ENCODE data around the gene OR2T5.
"Not testable (repeated sequence)": the region's sequence is repeated elsewhere in the genome, so short reads cannot be mapped to it uniquely, and the experiment has no call there.

Gene OR2T5, protein sequence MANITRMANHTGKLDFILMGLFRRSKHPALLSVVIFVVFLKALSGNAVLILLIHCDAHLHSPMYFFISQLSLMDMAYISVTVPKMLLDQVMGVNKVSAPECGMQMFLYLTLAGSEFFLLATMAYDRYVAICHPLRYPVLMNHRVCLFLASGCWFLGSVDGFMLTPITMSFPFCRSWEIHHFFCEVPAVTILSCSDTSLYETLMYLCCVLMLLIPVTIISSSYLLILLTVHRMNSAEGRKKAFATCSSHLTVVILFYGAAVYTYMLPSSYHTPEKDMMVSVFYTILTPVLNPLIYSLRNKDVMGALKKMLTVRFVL

DNA sequence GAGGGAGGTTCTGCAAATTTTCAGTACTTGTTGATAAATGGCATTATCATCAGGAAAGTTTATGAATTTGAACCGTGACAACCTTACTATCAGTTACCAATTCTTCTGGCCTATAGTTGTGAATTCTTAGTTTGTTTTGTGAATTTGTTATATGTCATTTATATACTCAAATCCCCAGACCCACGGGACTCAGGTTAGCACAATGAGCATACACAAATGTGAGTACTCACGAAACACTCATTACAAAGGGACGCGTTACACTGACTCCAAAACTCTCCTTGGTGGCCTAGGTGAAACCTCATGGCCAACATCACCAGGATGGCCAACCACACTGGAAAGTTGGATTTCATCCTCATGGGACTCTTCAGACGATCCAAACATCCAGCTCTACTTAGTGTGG is at the start of gene OR2T5:
Gene OR2T5, plus strand, starts transcription at position 301 of the 400 bp plus-strand sequence. Its CDS starts 0 bp downstream, at position 301.
- not testable (repeated sequence) for DNase-seq (ENCODE audit: low spot score)

DNA sequence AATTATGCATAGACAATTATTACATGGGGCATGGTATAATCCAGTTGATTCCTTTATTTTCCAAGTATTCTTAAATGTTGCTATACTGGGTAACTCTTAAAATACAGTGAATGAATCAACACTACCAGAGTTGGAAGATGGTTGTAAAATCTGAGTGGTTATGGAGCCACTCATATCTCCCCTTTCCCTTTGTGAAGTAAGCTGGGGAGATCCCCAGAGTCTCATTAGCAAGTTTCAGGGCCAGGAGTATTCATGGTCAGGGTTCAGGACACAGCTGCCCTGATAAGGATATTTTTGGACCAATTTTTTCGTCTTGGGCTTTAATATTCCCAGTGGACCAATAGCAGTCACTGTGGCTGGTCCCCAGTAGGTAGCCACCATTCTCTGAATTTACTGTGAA is 49.7 kb upstream of the OR2T5 start:
- not testable (repeated sequence) for DNase-seq (ENCODE audit: low spot score)

DNA sequence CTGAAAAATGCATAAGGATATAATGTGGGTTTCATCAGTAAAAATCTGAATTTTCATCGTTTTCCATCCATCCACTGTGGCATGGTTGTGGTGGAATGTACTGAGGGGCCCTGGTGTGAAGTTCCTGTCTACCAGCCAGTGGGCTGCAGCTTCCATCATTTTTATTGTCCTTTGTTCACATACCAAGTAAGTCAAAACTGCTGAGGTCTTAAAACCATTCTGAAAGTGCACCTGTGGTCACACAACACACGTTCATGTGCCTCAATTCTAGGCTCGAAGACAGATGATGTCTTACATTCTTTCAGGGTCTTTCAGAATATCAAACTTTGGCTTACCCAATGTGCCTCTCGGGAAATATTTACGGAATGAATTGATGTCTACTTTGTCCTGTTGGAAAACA is 49.1 kb upstream of the OR2T5 start:
- not testable (repeated sequence) for DNase-seq (ENCODE audit: low spot score)

DNA sequence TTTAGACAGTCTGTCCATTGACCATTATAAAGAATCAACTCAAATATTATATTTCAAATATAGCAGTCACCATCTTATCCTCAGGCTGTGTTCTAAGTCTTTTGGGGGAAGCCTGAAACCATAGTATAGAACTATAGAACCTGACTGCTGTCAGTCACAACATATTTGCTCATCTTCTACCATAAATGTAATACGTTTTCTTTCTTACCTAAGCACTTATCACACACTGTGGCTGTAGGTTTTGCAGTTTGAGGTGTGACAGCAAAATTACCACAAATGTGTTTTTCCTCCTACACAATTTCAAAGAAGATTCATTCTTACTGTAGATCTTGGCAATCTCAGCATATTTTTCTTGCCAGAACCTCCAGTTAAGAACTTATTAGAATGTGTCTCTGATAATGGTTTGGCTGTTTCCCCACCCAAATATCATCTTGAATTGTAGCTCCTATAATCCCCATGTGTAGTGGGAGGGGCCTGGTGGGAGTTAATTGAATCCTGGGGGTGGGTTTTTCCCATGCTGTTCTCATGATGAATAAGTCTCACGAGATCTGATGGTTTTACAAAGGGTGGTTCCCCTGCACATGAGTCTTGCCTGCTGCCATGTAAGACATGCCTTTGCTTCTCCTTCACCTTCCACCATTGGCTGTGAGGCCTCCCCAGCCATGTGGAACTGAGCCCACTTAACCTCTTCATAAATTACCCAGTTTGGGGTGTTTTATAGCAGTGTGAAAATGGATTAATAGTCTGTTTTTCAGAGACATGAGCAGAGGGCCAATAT is 45.7 kb upstream of the OR2T5 start:
- not testable (repeated sequence) for DNase-seq (ENCODE audit: low spot score)

DNA sequence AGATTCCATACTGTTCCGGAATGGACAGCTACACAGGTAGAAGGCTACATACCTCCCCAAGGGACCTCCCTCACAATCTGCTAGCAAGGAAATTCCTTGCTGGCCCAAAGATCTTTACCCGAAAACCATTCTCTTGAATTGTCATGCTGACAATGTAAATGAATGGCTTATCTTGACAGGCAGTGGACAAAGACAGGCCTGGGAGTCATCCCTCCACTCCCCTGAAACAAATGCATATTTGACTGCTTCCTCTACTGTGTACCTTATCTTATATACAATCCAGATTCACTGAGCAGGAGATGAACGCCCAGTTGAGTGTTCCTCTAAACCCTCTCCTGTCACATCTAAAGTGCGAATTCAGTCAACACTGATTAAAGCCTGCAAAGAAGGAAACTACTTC is 43.8 kb upstream of the OR2T5 start:
- not testable (repeated sequence) for DNase-seq (ENCODE audit: low spot score)

DNA sequence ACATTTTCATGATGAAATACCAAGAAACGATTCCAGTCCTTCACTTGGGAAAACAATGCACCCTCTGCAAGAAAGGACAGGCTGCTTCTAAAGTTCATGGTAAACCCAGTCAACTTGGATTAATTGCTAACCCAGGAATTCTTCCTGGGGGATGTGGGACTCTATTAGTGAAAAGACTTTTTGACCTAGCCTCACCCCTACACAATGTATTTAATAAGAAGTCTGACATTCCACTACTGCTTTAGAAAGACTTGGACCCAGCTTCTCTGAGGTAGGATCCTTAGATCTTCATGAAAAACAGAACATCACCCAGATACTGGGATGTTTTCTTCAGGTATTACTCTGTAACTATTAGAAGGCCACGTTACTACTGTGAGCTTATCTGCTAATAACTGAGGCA is 43.0 kb upstream of the OR2T5 start, which contains the start of gene OR2T2:
Gene OR2T2, plus strand, starts transcription at position 239 of the 400 bp plus-strand sequence. CDS start 7,161 bp downstream, outside the sequence.
- DNase-seq (ENCODE audit: low spot score): not testable (repeated sequence)

DNA sequence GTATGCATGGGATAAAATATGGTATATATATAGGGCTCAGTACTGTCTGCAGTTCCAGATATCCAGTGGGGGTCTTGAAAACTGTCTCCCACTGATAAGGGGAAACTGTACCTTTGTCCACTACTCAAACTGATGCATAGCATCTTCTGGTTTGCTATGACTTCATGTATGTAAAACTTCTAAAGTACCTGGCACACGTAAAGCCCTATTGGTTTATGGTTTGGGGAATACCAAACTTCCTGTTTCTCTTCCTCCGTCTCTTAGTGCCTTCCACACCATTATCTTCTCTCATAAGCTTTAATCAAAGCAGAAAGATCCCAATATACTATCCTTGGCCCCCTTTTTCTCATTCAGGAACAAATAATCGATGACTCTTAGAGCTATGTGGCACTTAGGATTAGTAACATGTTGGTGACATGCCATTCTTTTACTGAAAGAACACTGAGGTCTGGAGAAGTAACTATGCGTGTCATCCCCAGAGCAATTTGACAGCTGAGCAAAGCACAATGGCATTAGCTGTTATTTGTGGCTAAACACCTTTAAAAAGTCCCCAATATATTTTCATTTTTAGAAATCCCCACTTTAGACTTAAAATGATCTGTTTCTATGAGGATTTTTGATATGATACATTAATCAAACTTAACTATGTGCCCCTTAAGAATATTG is 39.8 kb upstream of the OR2T5 start:
- DNase-seq (ENCODE audit: low spot score): not testable (repeated sequence)

DNA sequence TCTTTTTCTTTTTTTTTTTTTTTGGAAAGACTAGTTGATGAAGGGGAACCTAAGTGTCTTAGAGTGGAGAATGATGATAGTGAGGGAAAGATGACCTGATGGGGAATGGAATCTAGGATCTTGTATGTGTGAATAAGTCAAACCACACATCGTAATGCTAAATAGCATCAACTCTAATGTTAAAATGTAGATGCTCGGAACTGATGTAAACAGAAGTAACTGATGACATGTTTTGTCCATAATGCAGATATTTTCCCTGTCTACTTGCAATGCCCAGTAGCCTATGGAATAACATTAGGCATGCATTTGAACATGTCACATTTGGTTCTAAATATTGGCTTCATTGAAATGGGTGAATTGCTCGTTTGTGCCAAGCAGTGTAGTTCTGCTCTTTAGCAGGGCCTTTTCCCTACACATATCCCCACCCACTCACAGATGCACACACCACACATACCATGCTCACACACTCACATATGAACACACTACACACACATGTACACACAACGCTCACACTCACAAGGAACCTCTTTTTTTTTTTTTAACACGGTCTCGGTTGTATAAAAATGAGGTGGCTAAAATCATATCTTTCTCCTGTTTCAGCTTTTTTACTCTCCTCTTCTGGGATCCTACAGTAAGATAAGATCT is 38.4 kb upstream of the OR2T5 start:
- not testable (repeated sequence) for DNase-seq (ENCODE audit: low spot score)

DNA sequence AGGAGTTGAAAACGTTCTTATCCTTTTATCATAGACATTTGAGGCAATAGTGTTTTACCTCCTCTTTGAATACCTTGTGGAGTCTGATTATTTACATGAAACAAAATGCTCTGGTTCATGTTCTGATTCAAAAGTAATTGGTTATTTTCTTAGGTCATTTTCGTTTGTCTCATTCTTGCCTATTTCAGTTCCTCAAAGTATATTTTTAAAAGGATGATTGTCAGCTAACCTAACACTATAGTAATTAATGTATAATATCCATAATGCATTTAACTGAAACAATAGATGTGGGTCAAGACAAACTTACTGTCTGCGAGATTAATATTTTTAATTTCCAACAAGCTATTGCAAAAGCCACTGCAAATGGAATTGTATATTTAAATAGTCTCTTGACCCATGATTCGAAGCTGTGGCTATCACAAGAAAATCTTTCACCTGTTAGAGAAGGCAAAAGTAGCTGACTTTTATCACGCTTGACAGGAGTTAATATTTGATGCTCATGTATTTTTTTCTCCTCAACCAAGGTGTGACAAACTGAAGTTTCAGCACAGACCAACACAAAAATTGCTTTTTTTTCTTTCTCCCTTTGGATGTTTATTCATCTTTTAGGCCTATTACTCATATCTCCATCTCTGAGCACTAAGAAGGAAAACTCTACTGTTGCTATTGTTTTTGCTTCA is 37.8 kb upstream of the OR2T5 start:
- DNase-seq (ENCODE audit: low spot score): not testable (repeated sequence)

DNA sequence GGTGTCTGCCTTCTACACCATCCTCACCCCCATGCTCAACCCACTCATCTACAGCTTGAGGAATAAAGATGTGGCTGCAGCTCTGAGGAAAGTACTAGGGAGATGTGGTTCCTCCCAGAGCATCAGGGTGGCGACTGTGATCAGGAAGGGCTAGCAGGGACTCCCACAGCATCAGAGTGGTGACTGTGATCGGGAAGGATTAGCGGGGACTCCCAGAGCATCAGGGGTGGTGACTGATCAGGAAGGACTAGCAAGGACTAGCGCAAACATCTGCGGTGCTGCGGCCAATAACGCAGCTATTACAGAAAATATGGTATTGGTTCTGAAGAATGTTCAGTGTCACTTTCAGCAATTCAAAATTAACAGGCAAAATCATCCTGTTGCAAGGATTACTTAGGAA is 34.8 kb upstream of the OR2T5 start:
- DNase-seq (ENCODE audit: low spot score): not testable (repeated sequence)

DNA sequence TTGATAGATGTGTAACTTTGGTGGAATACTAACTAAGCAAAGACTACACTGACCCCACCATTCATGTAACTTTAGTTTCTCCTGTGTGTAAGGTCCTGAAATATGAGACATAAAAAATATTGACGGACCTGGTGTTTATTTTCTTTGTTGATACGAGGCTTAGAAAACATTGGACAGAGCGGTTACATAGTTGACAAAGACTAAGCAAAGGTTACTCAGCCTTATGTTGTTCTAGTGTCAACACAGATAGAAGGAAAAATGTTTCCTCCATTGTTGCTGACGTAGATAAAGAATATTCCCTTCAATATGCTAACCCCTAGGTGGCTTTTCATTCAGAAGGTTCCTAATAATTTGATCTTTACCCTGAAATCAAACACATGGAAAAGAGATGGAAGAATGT is 33.3 kb upstream of the OR2T5 start:
- DNase-seq (ENCODE audit: low spot score): not testable (repeated sequence)

DNA sequence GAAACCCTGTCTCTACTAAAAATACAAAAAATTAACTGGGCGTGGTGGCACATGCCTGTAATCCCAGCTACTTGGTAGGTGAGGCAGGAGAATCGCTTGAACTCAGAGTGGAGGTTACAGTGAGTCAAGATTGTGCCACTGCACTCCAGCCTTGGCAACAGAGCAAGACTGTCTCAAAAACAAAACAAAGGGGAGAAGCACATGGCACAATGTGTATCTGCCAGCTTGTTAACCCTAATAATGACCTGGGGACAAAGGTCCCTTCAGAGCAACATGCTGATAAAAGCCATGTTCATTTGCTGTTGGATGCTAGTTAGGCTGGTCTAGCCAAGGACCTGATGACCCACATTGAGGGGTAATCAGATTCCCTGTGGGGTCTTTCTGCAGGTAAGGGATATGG is 31.8 kb upstream of the OR2T5 start:
- DNase-seq (ENCODE audit: low spot score): not testable (repeated sequence)

DNA sequence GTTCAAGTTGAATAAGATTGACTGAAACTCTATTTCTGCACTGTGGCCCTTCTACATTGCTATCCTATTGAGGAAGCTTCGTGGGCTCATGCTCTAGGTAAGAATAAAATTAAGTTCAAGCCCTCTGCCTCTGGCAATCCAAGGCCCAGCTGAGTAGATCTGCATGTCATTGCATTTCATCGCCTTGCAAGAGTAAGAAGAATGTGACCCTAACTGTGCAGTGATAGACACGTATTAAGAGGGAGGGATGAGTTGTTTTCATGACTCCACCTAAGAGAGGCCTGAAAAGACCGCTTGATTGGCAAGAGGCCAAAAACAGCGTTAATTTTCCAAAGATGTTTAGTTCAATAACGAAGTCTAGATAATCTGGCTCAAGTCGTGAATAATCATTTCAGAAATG is 29.3 kb upstream of the OR2T5 start:
- DNase-seq (ENCODE audit: low spot score): not testable (repeated sequence)

DNA sequence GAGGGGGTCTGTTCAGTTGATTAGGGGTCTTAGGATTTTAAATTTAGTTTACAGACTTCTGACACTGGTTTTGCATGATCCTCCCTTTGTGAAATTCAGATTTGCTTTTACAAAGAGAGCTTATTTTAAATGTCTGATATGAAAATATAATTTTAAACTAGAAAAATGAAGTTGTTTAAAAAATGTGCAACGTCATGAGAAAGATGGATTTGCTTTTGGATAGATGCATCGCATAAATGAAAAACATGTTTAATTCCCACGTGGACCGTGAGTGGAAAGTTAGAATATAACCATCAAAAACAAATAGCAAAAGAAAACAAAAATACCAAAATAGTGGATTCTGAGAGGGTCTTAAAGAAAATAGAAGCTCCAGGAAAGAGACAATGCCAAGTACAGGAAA is 17.2 kb upstream of the OR2T5 start:
- DNase-seq (ENCODE audit: low spot score): no peak

DNA sequence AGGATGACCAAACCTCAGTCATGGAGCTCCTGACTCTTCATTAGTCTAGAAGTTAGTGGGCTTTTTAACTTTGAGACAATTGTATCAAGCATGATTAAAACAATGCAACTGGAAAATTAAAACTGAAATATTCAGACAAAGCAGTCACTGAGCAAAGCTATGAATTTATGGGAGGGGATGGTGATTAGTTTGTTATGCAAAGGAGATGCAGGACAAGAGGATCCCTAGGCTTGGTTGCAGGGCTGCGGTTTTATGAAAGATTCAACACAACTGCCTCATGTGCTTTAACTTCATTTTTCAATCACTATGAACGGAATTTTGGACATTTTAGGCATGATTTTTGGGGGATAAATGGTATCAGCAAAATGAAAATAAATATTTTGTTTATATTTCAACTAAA is 16.3 kb upstream of the OR2T5 start:
- not testable (repeated sequence) for DNase-seq (ENCODE audit: low spot score)

DNA sequence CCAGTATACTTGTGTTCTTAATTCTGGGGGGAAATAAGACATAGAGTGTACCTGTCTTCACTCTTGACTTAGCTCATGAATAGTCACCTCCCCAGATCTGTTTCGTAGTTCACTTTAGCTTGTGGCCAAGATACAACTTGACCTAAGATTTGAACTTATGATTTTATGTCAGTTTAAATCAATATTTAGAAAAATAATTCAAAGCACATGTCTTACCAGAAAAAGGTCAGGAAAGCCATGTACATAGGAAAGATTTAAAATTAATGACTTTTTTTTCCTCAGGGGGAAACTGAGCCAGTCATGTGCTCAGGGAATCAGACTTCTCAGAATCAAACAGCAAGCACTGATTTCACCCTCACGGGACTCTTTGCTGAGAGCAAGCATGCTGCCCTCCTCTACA is 15.3 kb upstream of the OR2T5 start, which contains the start of gene OR2T3:
Gene OR2T3, plus strand, starts transcription at position 301 of the 400 bp plus-strand sequence. Its CDS starts 0 bp downstream, at position 301.
- not testable (repeated sequence) for DNase-seq (ENCODE audit: low spot score)

DNA sequence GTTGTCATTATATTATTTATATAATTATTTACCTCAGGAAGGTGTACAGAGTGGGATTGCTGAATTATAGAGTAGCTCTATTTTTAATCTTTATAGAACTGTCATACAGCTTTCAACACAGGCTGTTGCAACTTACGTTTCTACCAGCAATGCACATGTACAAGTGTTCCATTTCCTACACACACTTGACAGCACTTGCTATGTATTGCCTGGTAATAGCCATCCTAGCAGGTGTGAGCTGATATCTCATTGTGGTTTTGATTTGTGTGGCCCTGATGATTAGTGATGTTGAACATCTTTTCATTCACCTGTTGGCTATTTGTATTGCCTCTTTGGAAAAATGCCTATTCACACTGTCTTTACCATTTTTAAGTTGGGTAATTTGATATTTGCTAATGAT is 12.7 kb upstream of the OR2T5 start:
- DNase-seq (ENCODE audit: low spot score): not testable (repeated sequence)

DNA sequence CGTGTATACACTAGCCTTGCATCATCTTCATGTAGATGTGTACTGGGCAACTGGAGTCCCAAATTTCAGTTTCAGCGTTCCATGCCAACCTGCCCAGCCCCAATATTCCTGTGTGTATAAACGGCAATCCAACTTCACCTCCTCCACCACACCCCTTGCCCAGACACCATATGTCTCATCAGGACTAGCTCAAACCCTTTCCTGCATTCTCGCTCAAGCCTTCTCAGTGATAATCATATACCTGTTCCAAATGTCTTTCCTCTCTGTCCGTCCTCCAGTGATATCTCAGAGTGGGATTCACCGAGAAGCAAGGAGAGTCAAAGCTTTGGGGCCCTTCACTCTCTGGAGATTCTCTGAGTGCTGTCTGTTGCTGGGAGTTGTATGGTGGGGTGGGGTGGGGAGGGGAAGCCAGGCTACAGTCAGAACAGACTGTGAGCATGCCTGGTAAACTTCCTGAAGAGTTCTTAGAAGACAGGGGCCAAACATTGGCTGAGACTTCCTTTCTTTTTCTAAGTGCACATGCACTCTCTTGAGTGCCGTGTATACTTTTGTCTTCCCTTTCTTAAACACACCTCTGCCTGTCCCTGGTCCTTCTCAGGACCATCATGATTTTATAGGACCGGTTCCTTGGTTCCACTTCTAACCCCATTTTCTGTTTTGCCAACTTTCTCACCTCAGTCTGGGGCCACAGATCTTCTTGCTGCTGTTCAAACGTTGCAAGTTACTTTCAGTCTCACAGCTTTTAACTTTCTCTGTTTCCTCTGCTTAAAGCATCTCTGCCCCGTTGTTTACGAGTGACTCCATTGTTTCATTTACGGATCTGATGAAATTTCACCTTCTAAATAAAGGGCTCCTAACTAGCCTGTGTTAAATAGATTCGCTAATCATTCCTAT is 6.5 kb upstream of the OR2T5 start:
- not testable (repeated sequence) for DNase-seq (ENCODE audit: low spot score)

DNA sequence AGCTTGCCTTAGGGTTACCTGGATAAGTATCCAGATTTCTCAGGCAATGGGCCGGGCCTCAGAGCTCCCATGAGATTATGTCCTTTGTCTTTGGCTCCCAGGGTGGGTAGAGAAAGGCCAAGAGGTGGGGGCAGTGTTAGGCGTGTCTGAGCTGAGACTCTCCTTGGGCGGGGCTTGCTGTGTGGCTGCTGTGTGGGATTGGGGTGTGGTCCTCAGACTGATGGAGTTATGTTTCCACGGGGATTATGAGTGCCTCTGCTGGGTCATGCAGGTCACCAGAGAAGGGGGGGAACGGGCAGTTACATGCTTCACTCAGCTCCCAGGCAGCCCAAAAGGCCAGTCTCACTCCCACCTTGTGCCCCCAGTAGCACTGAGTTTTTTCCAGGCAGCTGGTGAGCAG is 8.3 kb downstream of the OR2T5 start:
- not testable (repeated sequence) for DNase-seq (ENCODE audit: low spot score)

Measured in kidney tubule cell (primary cell).